HepG2 (cell line): ENCODE data around the gene WWP2. TPM values are rescaled to one million over a fixed set of nuclear protein-coding genes. Genes with fewer than 3 reads are reported as not detected.

Experiments
- ZBTB3 ChIP-seq: sonication (generic); formaldehyde crosslinking; IDR thresholded peaks from 2 replicates; pipeline ENCODE4 v1.4.0; 2020; ENCODE audit warnings: low read depth, mild to moderate bottlenecking, moderate library complexity, missing genetic modification reagents, borderline replicate concordance
- ZC3H13 ChIP-seq: sonication (generic); formaldehyde crosslinking; IDR thresholded peaks from 2 replicates; pipeline ENCODE4 v1.8.1; 2023; ENCODE audit warnings: mild to moderate bottlenecking, missing genetic modification reagents, moderate library complexity
- ZNF138 ChIP-seq: sonication (generic); formaldehyde crosslinking; IDR thresholded peaks from 2 replicates; pipeline ENCODE4 v1.5.0; 2020; ENCODE audit warnings: mild to moderate bottlenecking, low read depth, missing genetic modification reagents
- ZNF432 ChIP-seq: sonication (generic); formaldehyde crosslinking; IDR thresholded peaks from 2 replicates; pipeline ENCODE4 v1.5.0; 2020; ENCODE audit warnings: missing genetic modification reagents, mild to moderate bottlenecking, borderline replicate concordance
- ZNF674 ChIP-seq: sonication (generic); formaldehyde crosslinking; IDR thresholded peaks from 2 replicates; pipeline ENCODE4 v1.5.0; 2020; ENCODE audit warnings: low read depth, mild to moderate bottlenecking, missing genetic modification reagents
- ZNF761 ChIP-seq: sonication (generic); formaldehyde crosslinking; conservative IDR thresholded peaks from 2 replicates; pipeline ENCODE4 v1.4.0; 2020; ENCODE audit warnings: mild to moderate bottlenecking, missing genetic modification reagents
- polyA plus RNA-seq, 8 experiments: library from polyadenylated mRNA; depleted of rRNA in 3 of 8; stranded (reverse) in 7 of 8; unstranded in 1 of 8; fragments of >200 nt; fragmentation: Illumina TruSeq in 4 of 8; extraction: Trizol in 4 of 8; gene quantifications; 2 replicates each; pipeline versions ENCODE4 v1.2.1 to v1.2.3, GENCODE V29; 2011 to 2016; ENCODE audit warnings: low read depth in 4 of 8, missing spikeins in 1 of 8, mixed read lengths in 1 of 8; ENCODE audit not compliant: insufficient read depth in 1 of 8
- total RNA-seq, 5 experiments: library from RNA; depleted of rRNA; stranded (reverse); fragments of >200 nt; fragmentation: Illumina TruSeq; extraction: Trizol; gene quantifications; 2 replicates each; pipeline ENCODE4 v1.2.3, GENCODE V29; 2016; ENCODE audit warnings: low read depth in 1 of 5
- TF ChIP-seq, protein P1 (sequence below): sonication (generic); formaldehyde crosslinking; IDR thresholded peaks from 2 replicates; pipeline ENCODE4 v1.4.0; 2020; ENCODE audit warnings: mild to moderate bottlenecking, low read depth, missing genetic modification reagents
- TF ChIP-seq, protein P2 (sequence below): sonication (generic); formaldehyde crosslinking; IDR thresholded peaks from 2 replicates; pipeline ENCODE4 v1.9.0; 2021; ENCODE audit warnings: missing genetic modification reagents, borderline replicate concordance
- TF ChIP-seq, protein P3 (sequence below): sonication (generic); formaldehyde crosslinking; IDR thresholded peaks from 2 replicates; pipeline ENCODE4 v1.4.0; 2020; ENCODE audit warnings: mild to moderate bottlenecking, missing genetic modification reagents
- TF ChIP-seq, protein P4 (sequence below): sonication (generic); formaldehyde crosslinking; IDR thresholded peaks from 2 replicates; pipeline ENCODE4 v1.5.1; 2020; ENCODE audit warnings: missing genetic modification reagents, mild to moderate bottlenecking, borderline replicate concordance
- TF ChIP-seq, protein P5 (sequence below): IDR thresholded peaks from 2 replicates; pipeline ENCODE4 v1.6.1; 2012; ENCODE audit warnings: low read depth, low read length, improper control_type of control experiment
- TF ChIP-seq, protein P6 (sequence below): sonication (generic); IDR thresholded peaks from 2 replicates; pipeline ENCODE4 v1.6.1; 2016; ENCODE audit warnings: low read depth, borderline replicate concordance

The WWP2 gene
- total and polyA plus RNA-seq, 2 of the 13 experiments (the other 11 are each of a cell fraction or from before 2014, with no cell fraction given), result 11.4 to 28.2 TPM

DNA sequence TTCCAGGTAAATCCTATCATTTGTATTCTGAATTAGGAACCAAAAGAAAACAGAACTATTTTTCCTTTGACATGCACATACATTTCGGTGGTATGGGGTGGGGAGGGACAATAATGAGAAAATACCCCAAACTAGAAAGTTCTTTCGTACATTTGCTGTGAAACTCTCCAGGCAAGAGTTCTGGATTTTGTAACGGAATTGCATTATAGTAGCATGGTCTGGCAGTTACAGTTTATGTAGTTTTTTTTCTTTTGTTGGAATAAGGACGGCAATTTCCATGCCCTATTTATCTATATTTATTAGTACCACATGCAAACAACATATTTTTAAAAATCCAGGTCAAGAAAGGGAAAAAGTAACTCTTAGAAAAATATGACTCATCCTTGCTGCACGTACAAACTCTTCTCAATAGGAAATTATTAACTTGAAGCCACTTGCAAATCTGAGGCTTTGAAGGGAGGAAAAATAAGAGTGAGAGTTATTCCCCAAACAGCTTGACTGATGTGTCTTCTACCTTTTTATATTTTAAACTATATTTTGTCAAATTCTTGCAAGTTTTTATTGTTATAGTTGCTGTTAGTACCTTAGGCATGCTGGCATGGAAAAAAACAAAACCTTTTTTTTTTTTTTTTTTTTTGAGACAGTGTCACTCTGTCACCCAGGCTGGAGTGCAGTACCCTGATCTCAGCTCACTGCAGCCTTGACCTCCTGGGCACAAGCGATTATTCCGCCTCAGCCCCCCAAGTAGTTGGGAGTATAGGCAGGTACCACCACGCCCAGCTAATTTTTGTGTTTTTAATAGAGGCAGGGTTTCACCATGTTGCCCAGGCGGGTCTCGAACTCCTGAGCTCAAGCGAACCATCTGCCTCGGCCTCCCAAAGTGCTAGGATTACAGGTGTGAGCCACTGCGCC lies 69.3 kb downstream of the WWP2 start (continued):
- TF ChIP-seq, protein P1, sequence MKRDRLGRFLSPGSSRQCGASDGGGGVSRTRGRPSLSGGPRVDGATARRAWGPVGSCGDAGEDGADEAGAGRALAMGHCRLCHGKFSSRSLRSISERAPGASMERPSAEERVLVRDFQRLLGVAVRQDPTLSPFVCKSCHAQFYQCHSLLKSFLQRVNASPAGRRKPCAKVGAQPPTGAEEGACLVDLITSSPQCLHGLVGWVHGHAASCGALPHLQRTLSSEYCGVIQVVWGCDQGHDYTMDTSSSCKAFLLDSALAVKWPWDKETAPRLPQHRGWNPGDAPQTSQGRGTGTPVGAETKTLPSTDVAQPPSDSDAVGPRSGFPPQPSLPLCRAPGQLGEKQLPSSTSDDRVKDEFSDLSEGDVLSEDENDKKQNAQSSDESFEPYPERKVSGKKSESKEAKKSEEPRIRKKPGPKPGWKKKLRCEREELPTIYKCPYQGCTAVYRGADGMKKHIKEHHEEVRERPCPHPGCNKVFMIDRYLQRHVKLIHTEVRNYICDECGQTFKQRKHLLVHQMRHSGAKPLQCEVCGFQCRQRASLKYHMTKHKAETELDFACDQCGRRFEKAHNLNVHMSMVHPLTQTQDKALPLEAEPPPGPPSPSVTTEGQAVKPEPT, result no peak
- peak; percentile 25; the same call in 1 of the 2 replicates for TF ChIP-seq ZNF761 (CRISPR knock-in tag)
- TF ChIP-seq, protein P2, sequence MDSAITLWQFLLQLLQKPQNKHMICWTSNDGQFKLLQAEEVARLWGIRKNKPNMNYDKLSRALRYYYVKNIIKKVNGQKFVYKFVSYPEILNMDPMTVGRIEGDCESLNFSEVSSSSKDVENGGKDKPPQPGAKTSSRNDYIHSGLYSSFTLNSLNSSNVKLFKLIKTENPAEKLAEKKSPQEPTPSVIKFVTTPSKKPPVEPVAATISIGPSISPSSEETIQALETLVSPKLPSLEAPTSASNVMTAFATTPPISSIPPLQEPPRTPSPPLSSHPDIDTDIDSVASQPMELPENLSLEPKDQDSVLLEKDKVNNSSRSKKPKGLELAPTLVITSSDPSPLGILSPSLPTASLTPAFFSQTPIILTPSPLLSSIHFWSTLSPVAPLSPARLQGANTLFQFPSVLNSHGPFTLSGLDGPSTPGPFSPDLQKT (CRISPR knock-in tag), result no peak
- TF ChIP-seq, protein P3, sequence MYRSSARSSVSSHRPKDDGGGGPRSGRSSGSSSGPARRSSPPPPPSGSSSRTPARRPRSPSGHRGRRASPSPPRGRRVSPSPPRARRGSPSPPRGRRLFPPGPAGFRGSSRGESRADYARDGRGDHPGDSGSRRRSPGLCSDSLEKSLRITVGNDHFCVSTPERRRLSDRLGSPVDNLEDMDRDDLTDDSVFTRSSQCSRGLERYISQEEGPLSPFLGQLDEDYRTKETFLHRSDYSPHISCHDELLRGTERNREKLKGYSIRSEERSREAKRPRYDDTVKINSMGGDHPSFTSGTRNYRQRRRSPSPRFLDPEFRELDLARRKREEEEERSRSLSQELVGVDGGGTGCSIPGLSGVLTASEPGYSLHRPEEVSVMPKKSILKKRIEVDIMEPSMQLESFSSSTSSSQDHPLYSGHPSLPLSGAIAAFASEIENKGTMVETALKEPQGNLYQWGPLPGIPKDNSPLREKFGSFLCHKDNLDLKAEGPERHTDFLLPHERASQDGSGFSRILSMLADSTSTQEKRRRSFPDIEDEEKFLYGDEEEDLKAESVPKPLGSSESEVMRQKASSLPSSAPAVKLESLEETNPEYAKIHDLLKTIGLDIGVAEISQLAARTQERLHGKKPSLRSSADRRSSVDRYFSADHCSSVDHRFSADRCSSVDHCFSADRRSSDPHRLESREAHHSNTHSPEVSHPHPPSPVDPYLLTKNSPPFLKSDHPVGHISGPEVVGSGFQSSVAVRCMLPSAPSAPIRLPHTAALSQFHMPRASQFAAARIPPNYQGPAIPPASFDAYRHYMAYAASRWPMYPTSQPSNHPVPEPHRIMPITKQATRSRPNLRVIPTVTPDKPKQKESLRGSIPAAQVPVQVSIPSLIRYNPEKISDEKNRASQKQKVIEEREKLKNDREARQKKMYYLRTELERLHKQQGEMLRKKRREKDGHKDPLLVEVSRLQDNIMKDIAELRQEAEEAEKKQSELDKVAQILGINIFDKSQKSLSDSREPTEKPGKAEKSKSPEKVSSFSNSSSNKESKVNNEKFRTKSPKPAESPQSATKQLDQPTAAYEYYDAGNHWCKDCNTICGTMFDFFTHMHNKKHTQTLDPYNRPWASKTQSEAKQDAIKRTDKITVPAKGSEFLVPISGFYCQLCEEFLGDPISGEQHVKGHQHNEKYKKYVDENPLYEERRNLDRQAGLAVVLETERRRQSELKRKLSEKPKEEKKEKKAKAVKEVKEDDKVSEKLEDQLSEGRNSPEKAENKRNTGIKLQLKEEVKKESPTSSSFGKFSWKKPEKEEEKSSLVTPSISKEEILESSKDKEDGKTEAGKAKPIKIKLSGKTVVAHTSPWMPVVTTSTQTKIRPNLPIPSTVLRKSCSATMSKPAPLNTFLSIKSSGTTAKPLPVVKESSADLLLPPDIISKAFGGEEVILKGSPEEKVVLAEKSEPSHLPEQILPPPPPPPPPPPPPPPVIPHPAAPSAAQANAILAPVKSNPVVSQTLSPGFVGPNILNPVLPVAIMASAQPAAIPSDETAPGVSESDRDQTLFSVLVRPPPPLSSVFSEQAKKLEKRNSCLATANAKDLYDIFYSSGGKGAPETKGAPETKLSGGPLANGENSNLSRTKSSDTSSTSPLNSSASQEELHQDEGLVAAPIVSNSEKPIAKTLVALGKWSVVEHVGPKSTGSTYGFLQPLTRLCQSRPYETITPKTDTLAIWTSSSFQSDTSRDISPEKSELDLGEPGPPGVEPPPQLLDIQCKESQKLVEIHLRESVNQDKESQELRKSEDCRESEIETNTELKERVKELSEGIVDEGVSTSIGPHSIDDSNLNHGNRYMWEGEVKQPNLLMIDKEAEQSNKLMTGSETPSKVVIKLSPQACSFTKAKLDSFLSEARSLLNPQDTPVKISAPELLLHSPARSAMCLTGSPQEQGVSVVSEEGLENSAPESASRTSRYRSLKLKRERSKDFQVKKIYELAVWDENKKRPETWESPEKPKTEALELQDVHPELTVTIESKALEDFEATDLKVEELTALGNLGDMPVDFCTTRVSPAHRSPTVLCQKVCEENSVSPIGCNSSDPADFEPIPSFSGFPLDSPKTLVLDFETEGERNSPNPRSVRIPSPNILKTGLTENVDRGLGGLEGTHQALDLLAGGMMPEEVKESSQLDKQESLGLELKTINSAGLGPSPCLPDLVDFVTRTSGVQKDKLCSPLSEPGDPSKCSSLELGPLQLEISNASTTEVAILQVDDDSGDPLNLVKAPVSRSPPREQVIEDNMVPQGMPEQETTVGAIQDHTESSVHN (CRISPR knock-in tag), result no peak
- TF ChIP-seq, protein P4, sequence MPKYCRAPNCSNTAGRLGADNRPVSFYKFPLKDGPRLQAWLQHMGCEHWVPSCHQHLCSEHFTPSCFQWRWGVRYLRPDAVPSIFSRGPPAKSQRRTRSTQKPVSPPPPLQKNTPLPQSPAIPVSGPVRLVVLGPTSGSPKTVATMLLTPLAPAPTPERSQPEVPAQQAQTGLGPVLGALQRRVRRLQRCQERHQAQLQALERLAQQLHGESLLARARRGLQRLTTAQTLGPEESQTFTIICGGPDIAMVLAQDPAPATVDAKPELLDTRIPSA (CRISPR knock-in tag), result no peak
- TF ChIP-seq ZNF138 (CRISPR knock-in tag), result no peak
- TF ChIP-seq, protein P5, sequence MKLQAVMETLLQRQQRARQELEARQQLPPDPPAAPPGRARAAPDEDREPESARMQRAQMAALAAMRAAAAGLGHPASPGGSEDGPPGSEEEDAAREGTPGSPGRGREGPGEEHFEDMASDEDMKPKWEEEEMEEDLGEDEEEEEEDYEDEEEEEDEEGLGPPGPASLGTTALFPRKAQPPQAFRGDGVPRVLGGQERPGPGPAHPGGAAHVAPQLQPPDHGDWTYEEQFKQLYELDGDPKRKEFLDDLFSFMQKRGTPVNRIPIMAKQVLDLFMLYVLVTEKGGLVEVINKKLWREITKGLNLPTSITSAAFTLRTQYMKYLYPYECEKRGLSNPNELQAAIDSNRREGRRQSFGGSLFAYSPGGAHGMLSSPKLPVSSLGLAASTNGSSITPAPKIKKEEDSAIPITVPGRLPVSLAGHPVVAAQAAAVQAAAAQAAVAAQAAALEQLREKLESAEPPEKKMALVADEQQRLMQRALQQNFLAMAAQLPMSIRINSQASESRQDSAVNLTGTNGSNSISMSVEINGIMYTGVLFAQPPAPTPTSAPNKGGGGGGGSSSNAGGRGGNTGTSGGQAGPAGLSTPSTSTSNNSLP, result 0 out of 2 replicates have a peak, but pooled peaks have one; percentile 8
- TF ChIP-seq, protein P6, sequence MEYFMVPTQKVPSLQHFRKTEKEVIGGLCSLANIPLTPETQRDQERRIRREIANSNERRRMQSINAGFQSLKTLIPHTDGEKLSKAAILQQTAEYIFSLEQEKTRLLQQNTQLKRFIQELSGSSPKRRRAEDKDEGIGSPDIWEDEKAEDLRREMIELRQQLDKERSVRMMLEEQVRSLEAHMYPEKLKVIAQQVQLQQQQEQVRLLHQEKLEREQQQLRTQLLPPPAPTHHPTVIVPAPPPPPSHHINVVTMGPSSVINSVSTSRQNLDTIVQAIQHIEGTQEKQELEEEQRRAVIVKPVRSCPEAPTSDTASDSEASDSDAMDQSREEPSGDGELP, result no peak
- TF ChIP-seq ZNF432, result no peak
- no peak for TF ChIP-seq ZNF674 (CRISPR knock-in tag)
- TF ChIP-seq ZBTB3 (CRISPR knock-in tag), result no peak
- no peak for TF ChIP-seq ZC3H13 (CRISPR knock-in tag)
